Kidney capillary endothelial cell (primary cell): ENCODE measurements around the gene SMYD5.
"Not testable (repeated sequence)": the region's sequence is repeated elsewhere in the genome, so short reads cannot be mapped to it uniquely, and the experiment has no call there.

ENCODE experiments used
- DNase-seq: peaks from one replicate; pipeline ENCODE4 v3.0.0-alpha.2; 2018; ENCODE audit warnings: low spot score

Gene SMYD5

DNA sequence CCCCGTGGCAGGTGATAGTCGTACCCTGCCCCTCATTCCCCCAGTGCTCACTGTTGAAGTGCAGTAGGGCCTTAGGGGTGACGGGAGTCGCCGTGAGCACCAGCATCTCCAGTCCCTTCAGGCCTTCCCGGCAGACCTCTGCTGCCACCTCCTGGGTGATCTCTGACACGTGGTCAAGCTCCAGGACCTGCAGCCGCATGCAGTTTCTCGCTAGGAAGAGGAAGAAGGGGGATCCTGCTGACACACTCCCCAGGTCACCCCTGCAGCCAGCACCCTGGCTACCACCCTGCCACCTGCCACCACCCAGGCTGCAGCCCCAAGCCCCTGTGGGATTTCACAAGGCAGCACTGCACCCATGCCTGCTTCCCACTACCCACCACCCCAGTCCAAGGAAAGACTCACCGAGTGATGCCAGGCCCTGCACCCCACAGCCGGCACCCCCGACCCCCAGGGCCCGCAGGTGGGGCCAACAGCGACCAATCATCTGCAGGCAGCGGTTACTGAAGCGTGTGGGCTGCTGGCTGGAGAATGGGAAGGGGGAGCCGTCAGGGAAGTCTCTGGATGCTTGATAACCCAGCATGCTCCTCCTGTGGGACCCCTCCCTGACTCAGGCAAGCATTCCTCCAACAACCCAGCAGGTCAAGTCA lies 46.4 kb downstream of the SMYD5 start:
- DNase-seq = peak; percentile 62

DNA sequence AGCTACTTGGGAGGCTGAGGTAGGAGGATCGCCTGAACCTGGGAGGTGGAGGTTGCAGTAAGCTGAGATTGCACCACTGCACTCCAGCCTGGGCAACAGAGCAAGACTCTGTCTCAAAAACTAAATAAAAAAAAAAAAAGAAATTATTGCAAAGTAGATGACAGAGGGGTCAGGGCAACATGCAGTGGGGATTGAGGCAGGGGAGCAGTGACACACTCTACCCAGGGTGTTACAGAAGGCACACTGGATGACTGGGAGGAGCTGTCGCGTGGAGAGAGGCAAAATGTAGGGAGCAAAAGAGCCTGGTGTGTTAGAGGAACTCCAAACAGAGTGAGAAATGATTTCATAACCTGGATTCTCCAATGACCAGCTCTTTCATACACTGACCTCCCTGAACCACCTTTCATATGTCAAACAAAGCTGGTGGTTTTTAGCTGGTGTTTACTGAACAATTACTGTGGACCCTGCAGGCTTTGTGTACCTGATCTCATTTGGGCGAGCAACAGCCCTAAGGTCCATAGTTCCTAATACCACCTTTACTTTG lies 48.1 kb downstream of the SMYD5 start:
- no peak for DNase-seq

DNA sequence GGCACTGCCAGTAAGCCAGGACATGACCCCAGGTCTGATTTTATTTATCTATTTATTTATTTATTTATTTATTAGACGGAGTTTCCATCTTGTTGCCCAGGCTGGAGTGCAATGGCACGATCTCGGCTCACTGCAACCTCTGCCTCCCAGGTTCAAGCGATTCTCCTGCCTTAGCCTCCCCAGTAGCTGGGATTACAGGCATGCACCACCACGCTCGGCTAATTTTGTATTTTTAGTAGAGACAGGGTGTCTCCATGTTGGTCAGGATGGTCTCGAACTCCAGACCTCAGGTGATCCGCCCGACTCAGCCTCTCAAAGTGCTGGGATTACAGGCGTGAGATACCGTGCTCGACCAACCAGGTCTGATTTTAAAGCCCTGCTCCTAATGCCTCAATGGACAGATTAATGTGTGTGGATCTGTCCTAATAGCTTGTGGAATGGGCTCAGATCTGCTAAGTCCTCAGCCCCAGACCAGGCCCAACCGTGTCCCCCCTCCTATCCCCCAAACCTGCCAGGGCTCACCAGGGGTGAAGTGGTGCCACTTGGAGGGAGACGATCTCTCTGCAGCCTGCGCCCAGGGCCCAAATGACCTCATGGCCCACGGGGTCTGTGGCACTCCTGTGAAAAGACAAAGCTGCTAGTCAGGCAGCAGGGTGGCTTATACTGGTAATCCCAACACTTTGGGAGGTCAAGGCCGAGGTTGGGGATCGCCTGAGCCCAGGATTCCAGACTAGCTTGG lies 48.8 kb downstream of the SMYD5 start:
- DNase-seq = not testable (repeated sequence)

DNA sequence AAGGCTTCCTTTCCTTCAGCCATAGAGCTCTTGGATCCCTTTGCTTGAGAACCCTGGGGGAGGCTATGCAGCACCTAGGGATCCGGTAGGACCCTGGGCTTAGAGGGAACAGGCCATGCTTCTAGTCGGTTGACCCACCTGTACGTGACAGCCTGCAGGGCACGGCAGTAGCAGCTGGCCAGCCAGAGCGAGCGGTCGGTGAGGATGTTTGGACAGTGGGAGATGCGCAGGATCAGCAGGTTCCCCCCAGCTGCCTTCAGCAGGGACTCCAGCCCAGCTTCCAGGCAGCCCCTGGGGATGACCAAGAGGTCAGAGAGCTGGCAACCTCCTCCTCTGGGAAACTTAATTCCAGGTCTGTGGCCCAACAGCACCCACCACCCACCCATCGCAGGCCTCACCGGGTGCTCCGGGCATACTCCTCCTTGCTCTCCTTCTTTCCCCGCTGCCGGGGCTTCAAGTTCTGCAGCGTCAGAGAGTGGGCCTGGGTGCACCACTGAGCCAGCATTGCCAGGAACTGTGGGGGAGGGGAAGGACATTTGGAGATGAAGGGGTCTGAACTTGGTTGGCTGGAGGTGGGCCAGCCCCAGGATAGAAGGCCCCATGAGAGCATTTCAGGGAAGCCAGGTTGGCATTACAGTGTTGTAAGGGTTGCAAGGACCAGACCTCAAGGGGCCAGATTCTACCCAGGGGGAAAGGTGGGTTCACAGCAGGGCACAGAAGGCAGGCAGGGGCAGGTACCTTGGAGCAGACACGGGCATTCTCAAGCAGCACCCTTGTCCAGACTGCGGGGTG lies 49.7 kb downstream of the SMYD5 start:
- DNase-seq = no peak

DNA sequence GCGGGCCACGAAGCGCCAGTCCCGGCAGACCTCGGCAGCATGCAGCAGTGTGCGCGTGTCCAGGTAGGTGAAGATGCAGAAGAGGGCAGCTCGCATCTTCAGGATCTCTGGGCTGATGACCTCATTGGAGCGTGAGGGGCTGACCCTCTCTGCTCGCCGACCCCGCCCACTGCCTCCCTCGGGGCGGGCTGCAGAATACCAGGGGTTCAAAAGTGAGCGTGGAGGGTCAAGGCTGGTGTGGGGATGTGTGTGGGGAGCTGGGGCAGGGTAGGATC lies 50.2 kb downstream of the SMYD5 start:
- no peak for DNase-seq

DNA sequence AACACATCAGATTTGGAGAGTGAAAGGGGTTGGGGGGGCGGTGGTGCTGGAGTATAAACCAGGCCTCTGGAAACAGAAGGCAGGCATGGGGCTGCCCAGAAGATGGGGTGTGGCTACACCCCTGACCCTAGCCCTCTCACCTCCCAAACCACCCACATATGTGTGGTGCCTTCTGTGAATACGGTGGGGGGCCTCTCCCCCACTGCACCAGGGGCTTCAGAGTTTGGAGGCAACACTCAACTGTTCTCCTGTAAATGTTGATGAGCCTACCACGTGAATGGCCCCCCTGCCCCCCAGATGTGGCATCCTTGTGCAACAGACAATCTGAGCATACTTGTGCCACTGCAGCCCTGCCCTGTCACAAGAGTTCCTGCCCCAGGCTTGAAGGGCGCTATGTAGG lies 50.7 kb downstream of the SMYD5 start:
- DNase-seq = no peak

DNA sequence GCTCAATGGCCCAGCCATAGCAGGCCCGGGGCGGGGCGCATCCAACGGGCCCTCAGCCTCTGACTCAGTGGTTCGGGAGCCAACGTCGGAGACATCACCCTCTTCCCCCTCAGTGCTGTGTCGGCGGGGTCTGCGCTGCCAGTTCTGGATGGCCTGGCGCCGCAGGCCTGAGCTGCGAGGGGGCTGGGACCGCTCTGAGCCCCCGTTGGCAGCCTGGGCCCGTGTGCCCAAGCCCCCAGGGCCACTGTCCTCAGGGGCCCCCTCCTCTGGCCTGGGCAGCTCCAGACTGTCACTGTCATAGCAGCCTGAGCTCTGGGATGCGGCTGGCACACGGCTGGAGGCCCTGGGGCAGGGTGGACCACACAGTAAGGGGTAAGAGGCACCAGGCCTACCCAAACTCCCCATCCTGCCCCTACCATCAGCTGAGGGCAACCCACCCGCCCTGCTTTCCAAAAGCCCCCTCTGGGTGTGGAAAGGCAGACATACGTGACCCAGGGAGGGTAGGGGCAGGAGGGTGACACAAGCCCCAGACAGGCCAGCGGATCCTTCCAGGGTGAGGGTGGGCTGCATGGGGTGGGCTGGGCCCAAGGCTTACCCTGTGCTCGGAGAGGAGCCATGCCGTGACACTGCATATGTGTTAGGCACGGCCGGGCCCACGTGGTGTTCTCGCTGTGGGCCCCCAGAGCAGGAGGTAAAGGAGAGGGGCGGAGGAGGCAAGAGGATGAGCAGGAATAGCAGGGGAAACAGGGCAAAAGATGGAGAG lies 51.4 kb downstream of the SMYD5 start:
- no peak for DNase-seq

DNA sequence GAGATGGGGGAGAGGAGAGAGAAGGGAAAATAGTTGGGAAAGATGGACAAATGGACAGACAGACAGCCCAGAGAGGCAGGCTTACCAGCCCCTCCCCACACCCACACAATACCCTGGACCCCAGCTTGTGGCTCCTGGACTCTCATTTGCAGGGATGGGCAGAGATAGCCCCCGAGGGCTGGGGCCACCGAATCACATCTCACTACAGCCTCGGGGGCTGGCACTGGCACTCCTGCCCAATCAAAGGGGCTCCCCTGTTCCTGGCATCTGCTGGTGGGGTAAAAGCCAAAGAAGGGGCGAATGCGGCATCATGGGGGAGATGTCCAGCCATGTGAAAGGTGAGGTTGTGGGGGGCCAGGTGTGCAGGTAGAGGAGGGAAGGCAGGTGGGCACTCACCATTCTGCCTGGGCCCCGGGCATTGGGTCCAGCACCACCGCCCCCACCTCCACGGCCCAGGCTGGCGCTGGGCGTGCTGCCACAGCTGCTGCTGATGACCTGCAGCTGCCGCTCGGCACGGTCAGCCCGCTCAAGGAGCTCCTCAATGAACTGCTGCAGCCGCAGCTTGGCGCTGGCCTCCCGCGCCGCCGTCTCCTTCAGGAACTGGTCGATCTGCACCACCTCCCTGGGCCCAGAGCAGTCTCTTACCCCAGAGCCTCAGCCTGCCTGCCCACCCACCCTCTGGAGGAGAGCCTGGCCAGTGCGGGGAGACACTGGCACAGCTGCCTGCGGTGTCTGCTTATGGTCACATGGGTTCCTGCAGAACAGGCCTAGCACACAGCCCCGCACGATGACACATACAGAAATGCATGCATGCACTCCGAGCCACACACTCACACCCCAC lies 52.2 kb downstream of the SMYD5 start:
- no peak for DNase-seq

DNA sequence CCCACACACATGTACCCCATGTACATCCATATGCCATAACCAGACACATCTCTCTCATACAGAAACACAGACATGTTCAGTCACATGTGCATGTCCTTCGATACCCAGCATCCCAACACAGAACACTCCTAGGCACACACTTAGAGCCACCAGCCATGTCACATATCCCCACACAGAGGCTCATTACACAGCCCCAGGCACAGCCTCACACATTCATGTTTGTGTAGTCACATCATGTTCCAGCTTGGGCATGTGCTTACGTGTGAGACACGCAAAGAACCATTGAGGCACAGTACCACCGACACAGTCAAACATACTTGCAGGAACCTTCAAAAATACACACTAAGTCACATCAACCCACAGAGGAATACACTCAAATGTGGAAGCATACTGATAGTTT lies 53.0 kb downstream of the SMYD5 start:
- no peak for DNase-seq

DNA sequence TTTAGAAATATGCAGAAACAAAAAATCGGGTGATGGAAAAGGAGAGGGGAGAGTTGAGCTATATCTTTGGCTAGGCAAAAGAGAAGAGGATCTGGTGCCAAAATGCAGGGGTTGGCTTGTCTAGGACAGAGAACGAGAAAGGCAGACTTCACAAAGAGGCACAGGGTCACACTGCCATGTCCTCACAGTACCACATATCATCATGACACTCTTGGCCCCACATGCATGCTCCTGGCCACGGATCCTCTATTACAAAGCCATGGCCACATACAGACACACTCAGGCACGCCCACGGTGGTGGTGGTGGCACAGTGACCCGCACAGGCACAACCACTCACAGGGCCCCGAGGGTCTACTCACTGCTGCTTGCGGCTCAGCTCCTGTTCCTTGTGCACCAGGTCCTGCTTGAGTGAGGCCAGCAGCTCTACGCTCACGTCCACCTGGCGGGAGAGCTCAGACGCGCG lies 54.4 kb downstream of the SMYD5 start:
- DNase-seq = no peak

DNA sequence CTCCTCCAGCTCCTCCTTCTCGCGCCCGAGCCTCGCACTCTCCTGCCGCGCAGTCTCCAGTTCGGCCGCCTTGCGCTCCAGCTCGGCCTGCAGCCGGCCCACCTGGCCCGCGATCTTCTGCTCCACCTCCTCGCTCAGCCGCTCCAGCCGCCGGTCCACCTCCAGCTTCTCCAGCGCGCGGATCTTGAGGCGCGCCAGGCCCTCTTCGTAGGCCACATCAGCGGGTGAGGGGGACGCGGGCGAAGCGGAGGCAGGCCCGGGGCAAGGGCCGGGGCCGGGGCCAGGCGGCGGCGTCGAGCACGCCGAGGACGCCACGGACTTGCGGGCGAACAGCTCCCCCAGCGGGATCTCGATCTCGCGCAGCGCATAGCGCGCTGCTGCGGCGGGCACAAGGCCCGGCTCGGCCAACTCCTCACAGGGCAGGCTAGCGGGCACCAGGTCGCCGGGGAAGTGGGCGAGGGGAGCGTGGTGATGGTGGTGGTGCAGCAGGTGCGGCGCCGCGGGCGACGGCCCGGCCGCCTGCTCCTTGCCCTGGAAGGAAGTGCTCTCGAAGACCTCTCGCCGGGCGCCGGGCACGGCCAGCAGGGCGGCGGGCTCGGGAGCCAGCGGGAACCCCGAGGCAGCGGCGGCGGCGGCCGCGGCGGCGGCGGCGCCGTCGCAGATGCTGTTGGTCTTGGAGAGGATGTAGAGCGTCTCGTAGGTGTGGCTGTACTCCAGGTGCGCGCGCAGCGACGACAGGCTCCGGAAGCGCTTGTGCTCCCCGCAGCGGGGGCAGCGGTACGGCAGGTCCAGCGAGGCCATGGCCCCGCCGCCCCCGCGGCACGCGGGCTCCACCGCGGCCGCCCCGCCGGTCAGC lies 55.0 kb downstream of the SMYD5 start:
- DNase-seq = no peak

DNA sequence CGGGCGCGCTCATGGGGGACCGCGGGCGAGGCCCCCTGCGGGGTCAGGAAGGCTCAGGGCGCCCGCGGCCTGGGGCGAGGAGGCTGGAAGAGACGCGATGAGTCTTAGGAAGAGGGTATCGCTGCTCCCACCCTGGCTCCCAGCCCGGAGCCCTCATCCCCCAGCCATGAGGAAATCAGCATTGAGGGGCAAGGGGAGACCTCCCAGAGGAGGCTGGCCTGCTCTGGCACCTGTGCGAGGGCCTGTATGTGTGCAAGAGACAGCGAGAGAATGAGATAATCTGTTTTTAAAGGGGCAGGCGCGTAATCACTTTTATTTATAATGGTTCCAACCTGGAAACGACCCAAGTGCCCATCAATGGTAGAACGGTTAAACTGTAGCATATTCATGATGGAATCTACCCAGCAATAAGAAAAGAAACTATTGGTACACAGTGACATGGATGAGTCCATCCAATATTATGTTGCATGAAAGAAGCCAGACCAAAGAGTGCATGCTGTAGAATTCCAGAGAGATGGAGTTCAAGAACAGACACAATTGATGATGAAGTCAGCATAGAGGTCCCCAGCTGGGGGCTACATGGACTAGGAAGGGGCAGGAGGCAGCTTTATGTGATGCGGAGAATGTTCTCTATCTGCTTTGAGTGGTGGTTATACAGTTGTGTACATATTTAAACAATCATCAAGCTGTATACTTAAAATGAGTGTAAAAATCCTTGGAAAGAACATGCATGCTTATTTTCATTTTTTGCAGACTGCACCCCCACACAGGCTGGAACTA lies 55.8 kb downstream of the SMYD5 start:
- DNase-seq = no peak

DNA sequence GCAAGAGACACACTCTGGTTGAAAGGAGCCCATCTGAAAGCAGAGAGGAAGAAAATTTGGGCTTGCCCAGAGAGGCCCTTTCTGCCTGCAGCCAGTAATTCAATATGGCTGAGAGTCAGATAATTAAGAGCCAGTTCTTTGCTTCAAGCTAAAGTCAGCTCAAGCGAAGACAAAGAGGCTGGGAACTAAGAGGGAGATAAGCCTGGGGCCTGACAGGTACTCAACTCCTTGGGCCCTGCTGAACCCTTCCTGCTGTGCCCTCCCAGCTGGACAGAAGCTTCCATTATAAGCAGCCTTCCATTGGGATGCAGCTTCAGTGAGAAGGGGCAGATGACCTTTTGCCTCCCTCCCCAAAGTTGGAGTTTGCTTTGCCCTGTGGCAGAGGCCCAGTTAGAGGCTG lies 58.2 kb downstream of the SMYD5 start:
- no peak for DNase-seq
